RWPE2 (cell line): ENCODE measurements around the gene DSC3.
"Not testable (repeated sequence)": the region's sequence is repeated elsewhere in the genome, so short reads cannot be mapped to it uniquely, and the experiment has no call there.

Experiments
- ATAC-seq: fragments of 200-7000 bp; cut with Tn5 transposase; 3 replicates; pipeline ENCODE4 v1.9.1; 2021; ENCODE audit warnings: low read depth
- DNase-seq: peaks from one replicate; pipeline ENCODE4 v3.0.0-alpha.2; 2020; ENCODE audit warnings: low spot score
- H3K27ac ChIP-seq: fragments of 450-650 bp; 2 replicates; pipeline ENCODE4 v1.5.1; 2017; ENCODE audit warnings: mild to moderate bottlenecking; ENCODE audit not compliant: poor library complexity, severe bottlenecking
- H3K27me3 ChIP-seq: fragments of 250-450 bp; sonication (Bioruptor Pico); 2 replicates; pipeline ENCODE4 v1.5.1; 2021; ENCODE audit warnings: mild to moderate bottlenecking, moderate library complexity; ENCODE audit not compliant: insufficient read depth, poor library complexity, severe bottlenecking
- H3K36me3 ChIP-seq: fragments of 250-450 bp; sonication (Bioruptor Pico); 2 replicates; pipeline ENCODE4 v1.5.1; 2020; ENCODE audit warnings: low read depth, mild to moderate bottlenecking, moderate library complexity
- H3K4me1 ChIP-seq: fragments of 250-450 bp; sonication (Bioruptor Pico); 2 replicates; pipeline ENCODE4 v1.5.1; 2021; ENCODE audit warnings: mild to moderate bottlenecking, moderate library complexity; ENCODE audit not compliant: insufficient read depth, poor library complexity, severe bottlenecking
- H3K4me3 ChIP-seq: fragments of 250-450 bp; sonication (Bioruptor Pico); 2 replicates; pipeline ENCODE4 v1.5.1; 2021; ENCODE audit warnings: mild to moderate bottlenecking, moderate library complexity; ENCODE audit not compliant: severe bottlenecking
- H3K9me3 ChIP-seq: fragments of 250-450 bp; sonication (Bioruptor Pico); 2 replicates; pipeline ENCODE4 v1.5.1; 2021; ENCODE audit warnings: mild to moderate bottlenecking, moderate library complexity; ENCODE audit not compliant: severe bottlenecking
- CTCF ChIP-seq: fragments of 450-650 bp; IDR thresholded peaks from one replicate; pipeline ENCODE4 v1.5.1; 2017; ENCODE audit warnings: mild to moderate bottlenecking, moderate library complexity; ENCODE audit not compliant: poor library complexity, severe bottlenecking

DSC3 gene

DNA sequence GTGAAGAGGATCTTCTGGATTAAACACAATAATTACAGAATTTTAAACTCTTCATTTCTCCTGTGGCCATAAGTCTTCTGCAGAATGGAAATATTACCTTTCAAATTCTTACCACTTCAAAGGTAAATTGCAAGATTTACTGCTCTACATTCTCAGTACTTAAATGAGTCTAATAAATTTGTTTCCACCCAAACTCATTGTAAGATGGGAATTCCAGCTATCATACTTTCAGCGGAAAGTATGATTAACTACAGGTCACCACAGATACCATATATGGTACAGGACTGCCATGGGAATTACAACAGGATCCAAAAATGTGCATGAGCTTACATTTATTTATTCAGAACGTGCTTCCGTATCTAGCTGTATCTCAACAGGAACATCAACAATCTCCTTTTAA lies 3.1 kb downstream of the DSC3 start:
- no peak for DNase-seq
- Histone ChIP-seq H3K9me3 (no peaks in the 10 kb centered on the region), H3K27me3 (no peaks in the 10 kb centered on the region), H3K4me3 (no peak overlapping the region), H3K27ac (peak overlapping the region; percentile 65), H3K4me1 (peaks cover 41% of the 10 kb centered on the region), H3K36me3 (no peaks in the 10 kb centered on the region)
- ATAC-seq: peak; percentile 23
- no peak for TF ChIP-seq CTCF

GRCh38 chr18:31037686-31038085 lies 4.9 kb downstream of the DSC3 start:
- H3K27me3 ChIP-seq, ATAC-seq: not testable (repeated sequence)

DNA sequence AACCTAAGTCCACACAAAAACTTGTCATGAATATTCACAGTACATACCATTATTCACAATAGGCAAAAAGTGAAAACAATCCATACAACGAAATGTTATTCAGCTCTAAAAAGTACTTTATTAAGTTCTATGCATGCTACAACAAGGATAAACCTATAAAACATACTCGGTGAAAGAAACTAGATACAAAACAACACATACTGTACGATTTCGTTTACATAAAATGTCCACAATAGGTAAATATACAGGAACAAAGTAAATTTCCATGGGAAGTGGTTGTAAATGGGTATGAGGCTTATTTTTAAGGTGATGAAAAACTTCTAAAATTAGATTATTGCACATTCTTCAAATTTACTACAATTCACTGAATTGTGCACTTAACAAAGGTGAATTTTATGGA lies 8.0 kb downstream of the DSC3 start:
- Histone ChIP-seq H3K27ac (no peak overlapping the region), H3K9me3 (peaks cover 4% of the 10 kb centered on the region), H3K4me3 (no peak overlapping the region), H3K36me3 (peaks cover 4% of the 10 kb centered on the region; the same call in 1 of the 2 replicates), H3K4me1 (peaks cover 21% of the 10 kb centered on the region), H3K27me3 (no peaks in the 10 kb centered on the region)
- no peak for TF ChIP-seq CTCF
- ATAC-seq: no peak
- DNase-seq: no peak

More at GRCh38 chr18:31037686-31038085, 4.9 kb downstream of the DSC3 start:
- not testable (repeated sequence) for H3K36me3 ChIP-seq, H3K9me3 ChIP-seq, H3K27ac ChIP-seq, H3K4me3 ChIP-seq, DNase-seq
- peaks cover 31% of the 10 kb centered on the region for H3K4me1 ChIP-seq

GRCh38 chr18:31030574-31031278 lies 11.8 kb downstream of the DSC3 start:
- H3K4me3 ChIP-seq: no peak overlapping the region
- H3K9me3 ChIP-seq: peaks cover 4% of the 10 kb centered on the region
- TF ChIP-seq CTCF: no peak
- no peak for ATAC-seq
- peaks cover 17% of the 10 kb centered on the region; the same call in 1 of the 2 replicates for H3K36me3 ChIP-seq
- no peaks in the 10 kb centered on the region for H3K27me3 ChIP-seq
- peaks cover 4% of the 10 kb centered on the region for H3K4me1 ChIP-seq
- DNase-seq: no peak
- H3K27ac ChIP-seq: no peak overlapping the region

GRCh38 chr18:31015715-31016434 lies 26.7 kb downstream of the DSC3 start:
- DNase-seq (no peak), ATAC-seq (no peak)
- no peaks in the 10 kb centered on the region for H3K9me3 ChIP-seq

DNA sequence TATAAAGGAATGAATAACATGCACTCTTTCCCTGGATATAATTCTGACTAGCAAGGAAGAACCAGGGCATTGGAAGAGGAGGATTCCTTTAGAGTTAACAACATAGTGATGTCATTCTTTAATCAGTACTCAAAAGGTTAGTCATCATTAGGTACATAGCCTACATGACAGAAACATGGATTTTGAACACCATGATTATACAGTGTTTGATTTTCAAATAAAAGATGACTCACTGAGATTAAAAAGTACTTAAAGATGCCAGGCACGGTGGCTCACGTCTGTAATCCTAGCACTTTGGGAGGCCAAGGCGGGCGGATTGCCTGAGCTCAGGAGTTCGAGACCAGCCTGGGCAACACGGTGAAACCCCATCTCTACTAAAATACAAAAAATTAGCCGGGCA lies 31.1 kb downstream of the DSC3 start:
- not testable (repeated sequence) for H3K4me3 ChIP-seq, H3K4me1 ChIP-seq, DNase-seq, H3K9me3 ChIP-seq, H3K27me3 ChIP-seq
- ATAC-seq: peak; percentile 100
- Histone ChIP-seq H3K27ac (peak overlapping the region; percentile 55), H3K36me3 (peaks cover 21% of the 10 kb centered on the region)

More at GRCh38 chr18:31015715-31016434, 26.7 kb downstream of the DSC3 start:
- no peaks in the 10 kb centered on the region for H3K27me3 ChIP-seq
- TF ChIP-seq CTCF: no peak
- no peak overlapping the region for H3K4me3 ChIP-seq
- H3K36me3 ChIP-seq: peaks cover 30% of the 10 kb centered on the region
- no peak overlapping the region for H3K27ac ChIP-seq
- peaks cover 3% of the 10 kb centered on the region for H3K4me1 ChIP-seq
